ENCODE measurements around the gene LCAT.

The LCAT gene

DNA sequence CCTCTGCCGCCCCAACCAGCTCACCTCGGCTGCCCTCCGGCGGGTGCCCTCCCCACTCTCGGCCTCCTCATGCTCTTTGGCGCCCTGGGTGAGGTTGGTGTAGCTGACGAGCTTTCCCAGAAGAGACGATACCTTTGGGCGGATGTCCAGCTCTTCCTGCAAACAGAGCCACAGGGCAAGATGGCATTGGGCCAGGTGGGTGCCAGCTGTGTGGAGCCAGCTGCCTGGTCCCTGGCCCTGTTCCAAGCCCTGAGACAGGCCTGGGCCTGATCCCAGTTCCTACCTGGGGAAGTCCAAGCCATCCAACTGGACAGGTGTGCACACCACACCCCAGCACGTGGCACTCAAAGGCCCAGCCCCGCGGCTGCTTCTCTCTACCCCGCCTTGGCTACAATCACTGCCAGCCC, 17.6 kb upstream of the LCAT start:
- no peaks in the 10 kb centered on the region for H3K36me3 ChIP-seq
- peak; percentile 88 for DNase-seq

DNA sequence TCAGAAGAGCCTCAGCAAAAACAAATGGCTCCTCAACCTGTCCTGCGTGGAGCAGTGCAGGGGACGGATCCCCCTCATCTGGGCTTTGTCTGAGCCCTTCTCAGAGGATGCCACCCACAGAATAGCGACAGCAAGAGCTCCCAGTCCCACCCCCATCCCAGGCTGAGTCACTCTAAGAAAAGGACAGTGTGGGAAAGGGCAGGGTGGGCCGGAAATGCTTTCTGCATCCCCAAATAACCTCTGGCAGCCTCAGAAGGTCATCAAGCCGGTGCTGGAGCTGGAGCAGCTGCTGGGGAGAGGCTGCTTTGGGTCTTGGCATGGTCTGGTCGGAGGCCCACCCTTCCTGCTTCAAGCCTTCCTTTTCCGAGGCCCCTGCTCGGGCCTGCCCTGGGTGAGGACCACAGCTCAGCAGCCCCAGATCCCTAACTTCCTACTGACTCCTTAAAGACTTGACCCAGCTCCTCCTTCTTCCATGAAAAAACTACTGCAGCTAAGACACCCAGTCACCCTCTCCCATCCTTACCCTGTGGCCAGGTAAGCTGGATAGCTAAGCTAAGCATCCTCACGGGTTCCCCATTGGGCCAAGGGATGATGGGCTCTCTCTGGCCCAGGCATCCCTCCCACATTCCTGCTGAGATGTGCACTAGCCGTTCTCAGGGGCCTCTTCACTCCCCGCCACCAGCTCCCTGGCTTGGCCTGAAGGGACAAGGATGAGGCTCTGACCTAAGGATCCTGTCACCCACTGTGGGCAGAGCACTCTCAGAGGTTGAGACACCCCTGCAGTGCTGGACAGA, 15.8 kb upstream of the LCAT start:
- Histone ChIP-seq H3K9me3 (no peaks in the 10 kb centered on the region), H3K36me3 (no peaks in the 10 kb centered on the region), H3K27me3 (no peaks in the 10 kb centered on the region), H3K4me3 (ENCODE audit: low read depth, low read length) (no peak overlapping the region), H3K4me1 (peaks cover 10% of the 10 kb centered on the region)
- DNase-seq, result no peak
- TF ChIP-seq, protein P1, sequence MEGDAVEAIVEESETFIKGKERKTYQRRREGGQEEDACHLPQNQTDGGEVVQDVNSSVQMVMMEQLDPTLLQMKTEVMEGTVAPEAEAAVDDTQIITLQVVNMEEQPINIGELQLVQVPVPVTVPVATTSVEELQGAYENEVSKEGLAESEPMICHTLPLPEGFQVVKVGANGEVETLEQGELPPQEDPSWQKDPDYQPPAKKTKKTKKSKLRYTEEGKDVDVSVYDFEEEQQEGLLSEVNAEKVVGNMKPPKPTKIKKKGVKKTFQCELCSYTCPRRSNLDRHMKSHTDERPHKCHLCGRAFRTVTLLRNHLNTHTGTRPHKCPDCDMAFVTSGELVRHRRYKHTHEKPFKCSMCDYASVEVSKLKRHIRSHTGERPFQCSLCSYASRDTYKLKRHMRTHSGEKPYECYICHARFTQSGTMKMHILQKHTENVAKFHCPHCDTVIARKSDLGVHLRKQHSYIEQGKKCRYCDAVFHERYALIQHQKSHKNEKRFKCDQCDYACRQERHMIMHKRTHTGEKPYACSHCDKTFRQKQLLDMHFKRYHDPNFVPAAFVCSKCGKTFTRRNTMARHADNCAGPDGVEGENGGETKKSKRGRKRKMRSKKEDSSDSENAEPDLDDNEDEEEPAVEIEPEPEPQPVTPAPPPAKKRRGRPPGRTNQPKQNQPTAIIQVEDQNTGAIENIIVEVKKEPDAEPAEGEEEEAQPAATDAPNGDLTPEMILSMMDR (IDR thresholded peaks at IDR 0.05; ENCODE audit: low read depth, low read length), result no peak

More for the DNA sequence above, 17.6 kb upstream of the LCAT start:
- H3K4me1 ChIP-seq, result peaks cover 10% of the 10 kb centered on the region
- H3K9me3 ChIP-seq, result no peaks in the 10 kb centered on the region
- H3K27me3 ChIP-seq, result no peaks in the 10 kb centered on the region
- TF ChIP-seq, protein P1 (IDR thresholded peaks at IDR 0.05; ENCODE audit: low read depth, low read length), result no peak
- no peak overlapping the region for H3K4me3 ChIP-seq (ENCODE audit: low read depth, low read length)

DNA sequence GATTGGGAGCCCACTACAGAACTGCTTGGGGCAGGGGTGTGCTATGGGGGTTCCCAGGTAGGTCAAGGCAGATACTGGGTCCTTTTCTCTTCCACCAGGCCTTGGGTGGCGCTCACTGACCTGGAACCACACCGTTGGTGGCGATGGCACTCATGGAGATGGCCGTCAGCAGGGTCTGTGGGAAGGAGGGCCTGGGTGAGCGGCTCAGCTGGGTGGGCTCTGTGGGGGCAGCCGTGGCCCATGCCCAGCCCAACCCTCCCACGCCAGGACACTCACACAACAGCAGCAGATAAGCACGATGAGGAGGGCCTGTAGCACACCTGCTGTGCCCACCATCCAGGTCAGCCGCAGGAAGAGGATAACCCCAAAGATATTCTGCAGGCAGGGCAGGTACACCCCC, 13.7 kb upstream of the LCAT start:
- TF ChIP-seq, protein P1 (IDR thresholded peaks at IDR 0.05; ENCODE audit: low read depth, low read length), result no peak
- peaks cover 10% of the 10 kb centered on the region for H3K4me1 ChIP-seq
- H3K4me3 ChIP-seq (ENCODE audit: low read depth, low read length), result no peak overlapping the region
- H3K9me3 ChIP-seq, result no peaks in the 10 kb centered on the region
- no peak for DNase-seq
- H3K27me3 ChIP-seq, result no peaks in the 10 kb centered on the region
- no peaks in the 10 kb centered on the region for H3K36me3 ChIP-seq

DNA sequence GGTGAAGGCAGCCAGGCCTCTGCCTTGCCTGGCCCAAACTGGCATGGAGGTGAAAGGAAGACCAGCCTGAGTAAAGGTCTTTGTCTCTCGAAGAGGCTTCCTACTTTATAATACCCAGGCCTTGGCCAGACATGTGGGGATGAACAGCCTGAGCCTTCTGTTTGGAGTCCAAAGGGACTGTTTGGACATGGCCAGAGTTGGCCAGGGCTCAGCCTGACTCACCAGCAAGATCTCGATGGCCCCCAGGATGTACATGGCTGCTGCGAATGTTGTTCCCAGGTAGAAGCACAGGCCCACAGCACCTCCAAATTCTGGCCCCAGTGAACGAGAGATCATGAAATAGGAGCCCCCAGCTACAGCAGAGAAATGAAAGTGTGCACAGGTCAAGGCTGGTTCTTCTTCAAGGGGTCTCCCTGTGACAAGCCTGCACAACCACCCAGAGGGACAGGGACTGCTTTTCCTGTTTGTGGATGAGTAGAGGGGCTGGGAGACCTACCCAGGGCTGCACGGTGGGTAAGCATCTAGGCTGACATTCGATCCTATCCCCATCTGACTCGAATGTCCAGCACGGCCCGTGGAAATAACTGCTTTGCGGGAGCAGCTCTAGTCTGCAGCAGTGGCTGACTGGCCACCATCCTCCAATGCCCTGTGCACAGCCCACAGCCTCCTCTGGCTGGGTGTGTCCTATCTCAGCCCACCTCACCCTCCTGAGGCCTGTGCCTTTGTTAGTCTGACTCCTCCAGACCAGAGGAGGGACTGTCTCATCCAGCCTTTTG, 10.7 kb upstream of the LCAT start:
- H3K4me3 ChIP-seq (ENCODE audit: low read depth, low read length), result no peak overlapping the region
- no peaks in the 10 kb centered on the region for H3K36me3 ChIP-seq
- H3K4me1 ChIP-seq, result peaks cover 9% of the 10 kb centered on the region
- TF ChIP-seq, protein P1 (IDR thresholded peaks at IDR 0.05; ENCODE audit: low read depth, low read length), result no peak
- no peak for DNase-seq
- no peaks in the 10 kb centered on the region for H3K9me3 ChIP-seq
- H3K27me3 ChIP-seq, result no peaks in the 10 kb centered on the region

DNA sequence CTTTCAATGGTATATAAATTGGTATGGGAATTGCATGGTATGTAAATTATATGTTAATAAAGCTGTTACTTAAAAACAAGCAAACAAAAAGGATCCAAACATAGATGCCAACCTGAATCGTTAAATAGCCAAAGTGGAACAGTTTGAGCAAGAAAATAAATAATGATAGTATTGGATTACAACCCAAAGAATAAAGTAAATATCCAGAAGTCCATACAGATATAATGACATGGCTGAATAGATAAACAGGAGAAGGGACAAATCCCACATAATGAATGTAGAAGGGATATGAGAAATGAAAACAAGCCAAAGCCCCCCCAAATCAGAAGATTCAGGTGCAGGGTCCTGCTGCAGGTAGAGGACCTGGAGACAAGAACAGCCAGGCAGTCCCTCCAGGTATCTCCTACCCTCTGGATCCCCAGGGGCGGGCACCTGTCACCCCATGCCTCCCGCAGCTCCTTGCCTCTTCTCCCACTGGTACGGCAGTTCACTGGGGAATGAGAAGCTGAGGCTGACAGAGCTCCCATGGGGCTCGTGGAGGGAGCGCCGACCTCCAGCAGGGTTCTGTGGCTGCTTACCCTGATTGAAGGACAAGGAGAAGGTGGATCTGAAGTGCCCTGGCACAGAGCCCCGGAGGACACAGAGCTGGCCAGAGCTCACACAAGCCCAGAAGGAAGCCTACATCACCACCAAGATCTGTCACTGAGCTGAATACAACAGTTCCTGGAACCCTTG, 9.9 kb upstream of the LCAT start:
- Histone ChIP-seq H3K27me3 (no peaks in the 10 kb centered on the region), H3K36me3 (no peaks in the 10 kb centered on the region), H3K4me3 (ENCODE audit: low read depth, low read length) (no peak overlapping the region), H3K4me1 (peaks cover 9% of the 10 kb centered on the region), H3K9me3 (no peaks in the 10 kb centered on the region)
- TF ChIP-seq, protein P1 (IDR thresholded peaks at IDR 0.05; ENCODE audit: low read depth, low read length), result no peak
- DNase-seq, result no peak
